GM12865 (cell line): ENCODE results near the gene MAMDC4.

Experiments
- DNase-seq: peaks from one replicate; pipeline ENCODE4 v3.0.0; 2010; ENCODE audit warnings: low read depth
- H3K4me3 ChIP-seq: 2 replicates; pipeline ENCODE4 v1.5.1; 2011; ENCODE audit warnings: mild to moderate bottlenecking, low read depth, low read length, control low read depth
- CTCF ChIP-seq: IDR thresholded peaks from 2 replicates; pipeline ENCODE4 v1.5.1; 2011; ENCODE audit warnings: low read length, control low read depth, low read depth, inconsistent platforms; ENCODE audit not compliant: insufficient read depth; ENCODE audit errors: missing control alignments

Gene MAMDC4

GRCh38 chr9:136855461-136856078 is 3.4 kb downstream of the MAMDC4 start:
- H3K4me3 ChIP-seq, result no peak overlapping the region
- no peak for DNase-seq
- no peak for TF ChIP-seq CTCF

GRCh38 chr9:136856079-136856476 is 3.9 kb downstream of the MAMDC4 start:
- no peak overlapping the region for H3K4me3 ChIP-seq
- DNase-seq, result no peak
- TF ChIP-seq CTCF, result no peak

GRCh38 chr9:136856541-136857141 is 4.5 kb downstream of the MAMDC4 start:
- TF ChIP-seq CTCF, result no peak
- no peak overlapping the region for H3K4me3 ChIP-seq
- DNase-seq, result no peak

- DNase-seq, result no peak
- no peak overlapping the region for H3K4me3 ChIP-seq
- no peak for TF ChIP-seq CTCF
Measured at GRCh38 chr9:136857166-136857565, 5.0 kb downstream of the MAMDC4 start.

- no peak overlapping the region for H3K4me3 ChIP-seq
- DNase-seq, result no peak
- no peak for TF ChIP-seq CTCF
Measured at GRCh38 chr9:136857581-136858412, 5.7 kb downstream of the MAMDC4 start.

- no peak for TF ChIP-seq CTCF
- no peak overlapping the region for H3K4me3 ChIP-seq
- no peak for DNase-seq
Measured at GRCh38 chr9:136858452-136858843, 6.3 kb downstream of the MAMDC4 start.
